ENCODE measurements around the gene PALMD.

PALMD gene

GRCh38 chr1:99728494-99729235 is 82.8 kb downstream of the PALMD start:
- peak; percentile 66 for TF ChIP-seq CTCF (IDR thresholded peaks at IDR 0.05; ENCODE audit: low read depth, low read length)
- H3K4me3 ChIP-seq (replicated peaks in 1 of 2; ENCODE audit: low read depth in 2 of 2, low read length in 2 of 2): peak overlapping the region in 1 of 2 donors; percentile 2
- peak; percentile 26 to 82 for DNase-seq (ENCODE audit: low read depth in 2 of 2)

- no peak for TF ChIP-seq CTCF (IDR thresholded peaks at IDR 0.05; ENCODE audit: low read depth, low read length)
- no peak overlapping the region for H3K4me3 ChIP-seq (replicated peaks in 1 of 2; ENCODE audit: low read depth in 2 of 2, low read length in 2 of 2)
- peak in 1 of 2 donors; percentile 61 for DNase-seq (ENCODE audit: low read depth in 2 of 2)
These were observed 85.5 kb downstream of the PALMD start for GRCh38 chr1:99731384-99731783.

- TF ChIP-seq CTCF (IDR thresholded peaks at IDR 0.05; ENCODE audit: low read depth, low read length): no peak
- H3K4me3 ChIP-seq (replicated peaks in 1 of 2; ENCODE audit: low read depth in 2 of 2, low read length in 2 of 2): no peak overlapping the region
- DNase-seq (ENCODE audit: low read depth in 2 of 2): no peak
These were observed 89.9 kb downstream of the PALMD start for GRCh38 chr1:99735852-99736251.

GRCh38 chr1:99737016-99737415 is 91.1 kb downstream of the PALMD start:
- H3K4me3 ChIP-seq (replicated peaks in 1 of 2; ENCODE audit: low read depth in 2 of 2, low read length in 2 of 2): no peak overlapping the region
- peak; percentile 70 for TF ChIP-seq CTCF (IDR thresholded peaks at IDR 0.05; ENCODE audit: low read depth, low read length)
- peak; percentile 81 to 84 for DNase-seq (ENCODE audit: low read depth in 2 of 2)

- H3K4me3 ChIP-seq (replicated peaks in 1 of 2; ENCODE audit: low read depth in 2 of 2, low read length in 2 of 2): no peak overlapping the region
- no peak for TF ChIP-seq CTCF (IDR thresholded peaks at IDR 0.05; ENCODE audit: low read depth, low read length)
- DNase-seq (ENCODE audit: low read depth in 2 of 2): no peak
These were observed 93.0 kb downstream of the PALMD start for GRCh38 chr1:99738858-99739465.

- DNase-seq (ENCODE audit: low read depth in 2 of 2): no peak
These were observed 94.2 kb downstream of the PALMD start for GRCh38 chr1:99740141-99740540.

More at GRCh38 chr1:99740141-99740540, 94.2 kb downstream of the PALMD start:
- no peak for TF ChIP-seq CTCF (IDR thresholded peaks at IDR 0.05; ENCODE audit: low read depth, low read length)
- H3K4me3 ChIP-seq (replicated peaks in 1 of 2; ENCODE audit: low read depth in 2 of 2, low read length in 2 of 2): no peak overlapping the region
